ENCODE measurements around the gene PRKCE. TPM values are rescaled to one million over a fixed set of nuclear protein-coding genes. Genes with fewer than 3 reads are reported as not detected.
A peak's percentile ranks its signal among the peaks of the same experiment; 100 is the strongest.

PRKCE gene
- total and polyA plus RNA-seq, 2 experiments from 2014 or later: 0.94 to 1.2 TPM

- H3K79me2 ChIP-seq (replicated peaks; ENCODE audit: insufficient read depth): no peaks in the 10 kb centered on the region
- Mint-ChIP-seq H3K4me3 (no peak overlapping the region), H3K27ac (no peak overlapping the region), H3K36me3 (ENCODE audit: low read depth) (no peaks in the 10 kb centered on the region), H3K9me3 (no peaks in the 10 kb centered on the region), H3K4me1 (peaks cover 24% of the 10 kb centered on the region), H3K27me3 (ENCODE audit: insufficient read depth, low read depth, poor library complexity) (no peaks in the 10 kb centered on the region)
- no peaks in the 10 kb centered on the region for H4K20me1 ChIP-seq (replicated peaks; ENCODE audit: insufficient read depth)
- H3F3A ChIP-seq (replicated peaks; ENCODE audit: low read depth): peaks cover 3% of the 10 kb centered on the region; the same call in 1 of the 2 replicates
- no peaks in the 10 kb centered on the region for H3K27me3 ChIP-seq (ENCODE audit: insufficient read depth)
- peak; percentile 53 for DNase-seq (ENCODE audit: low spot score)
- peak overlapping the region; percentile 38; the same call in 1 of the 2 replicates for H2AFZ ChIP-seq
- H3K36me3 ChIP-seq (ENCODE audit: insufficient read depth): no peaks in the 10 kb centered on the region
- 0 out of 2 replicates have a peak overlapping the region, but pooled peaks have one; percentile 50 for H3K27ac ChIP-seq (ENCODE audit: low read depth)
- peak; percentile 84 for ATAC-seq
- H3K4me3 ChIP-seq: no peak overlapping the region
- H3K4me1 ChIP-seq (ENCODE audit: insufficient read depth): no peaks in the 10 kb centered on the region
- TF ChIP-seq ZNF331 (CRISPR knock-in tag; IDR thresholded peaks at IDR 0.05; ENCODE audit: low read depth) (no peak), NANOG (IDR thresholded peaks at IDR 0.05; ENCODE audit: borderline replicate concordance) (no peak)
- TF ChIP-seq, protein P1, sequence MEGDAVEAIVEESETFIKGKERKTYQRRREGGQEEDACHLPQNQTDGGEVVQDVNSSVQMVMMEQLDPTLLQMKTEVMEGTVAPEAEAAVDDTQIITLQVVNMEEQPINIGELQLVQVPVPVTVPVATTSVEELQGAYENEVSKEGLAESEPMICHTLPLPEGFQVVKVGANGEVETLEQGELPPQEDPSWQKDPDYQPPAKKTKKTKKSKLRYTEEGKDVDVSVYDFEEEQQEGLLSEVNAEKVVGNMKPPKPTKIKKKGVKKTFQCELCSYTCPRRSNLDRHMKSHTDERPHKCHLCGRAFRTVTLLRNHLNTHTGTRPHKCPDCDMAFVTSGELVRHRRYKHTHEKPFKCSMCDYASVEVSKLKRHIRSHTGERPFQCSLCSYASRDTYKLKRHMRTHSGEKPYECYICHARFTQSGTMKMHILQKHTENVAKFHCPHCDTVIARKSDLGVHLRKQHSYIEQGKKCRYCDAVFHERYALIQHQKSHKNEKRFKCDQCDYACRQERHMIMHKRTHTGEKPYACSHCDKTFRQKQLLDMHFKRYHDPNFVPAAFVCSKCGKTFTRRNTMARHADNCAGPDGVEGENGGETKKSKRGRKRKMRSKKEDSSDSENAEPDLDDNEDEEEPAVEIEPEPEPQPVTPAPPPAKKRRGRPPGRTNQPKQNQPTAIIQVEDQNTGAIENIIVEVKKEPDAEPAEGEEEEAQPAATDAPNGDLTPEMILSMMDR (conservative IDR thresholded peaks at IDR 0.05; ENCODE audit: low read depth in 2 of 2): peak; percentile 54 to 57
- no peak overlapping the region for H3K4me2 ChIP-seq
- H3K9me2 ChIP-seq (ENCODE audit: insufficient read depth): no peaks in the 10 kb centered on the region
Observed at GRCh38 chr2:45943219-45944044, 292.0 kb downstream of the PRKCE start.

DNA sequence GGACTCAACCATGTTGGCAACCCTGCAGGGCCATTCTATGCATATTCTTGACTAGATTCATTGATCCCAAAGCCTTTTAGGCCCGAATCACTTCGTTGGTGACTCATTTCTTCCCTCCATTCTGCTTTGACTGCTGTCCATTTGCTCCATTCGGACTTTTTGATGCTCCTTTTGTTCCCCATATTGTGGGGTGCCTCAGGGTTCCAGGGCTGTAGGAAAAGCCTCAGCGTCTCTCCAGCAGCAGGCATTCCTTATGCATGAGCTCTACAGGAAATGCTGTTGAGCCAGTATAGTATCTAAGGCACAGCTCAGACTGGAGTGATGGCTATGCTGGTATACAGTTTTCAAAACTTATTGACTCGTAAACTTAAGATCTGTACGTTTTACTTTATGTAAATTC is 292.6 kb downstream of the PRKCE start:
- H2AFZ ChIP-seq: no peak overlapping the region
- H3F3A ChIP-seq (replicated peaks; ENCODE audit: low read depth): peaks cover 3% of the 10 kb centered on the region; the same call in 1 of the 2 replicates
- no peaks in the 10 kb centered on the region for H3K27me3 Mint-ChIP-seq (ENCODE audit: insufficient read depth, low read depth, poor library complexity)
- H3K4me3 Mint-ChIP-seq: no peak overlapping the region
- no peaks in the 10 kb centered on the region for H3K9me2 ChIP-seq (ENCODE audit: insufficient read depth)
- H3K36me3 Mint-ChIP-seq (ENCODE audit: low read depth): no peaks in the 10 kb centered on the region
- ATAC-seq (peak; percentile 58), DNase-seq (ENCODE audit: low spot score) (no peak)
- no peaks in the 10 kb centered on the region for H3K4me1 ChIP-seq (ENCODE audit: insufficient read depth)
- H3K4me1 Mint-ChIP-seq: peaks cover 21% of the 10 kb centered on the region
- H4K20me1 ChIP-seq (replicated peaks; ENCODE audit: insufficient read depth): no peaks in the 10 kb centered on the region
- H3K4me2 ChIP-seq: no peak overlapping the region
- no peaks in the 10 kb centered on the region for H3K36me3 ChIP-seq (ENCODE audit: insufficient read depth)
- no peaks in the 10 kb centered on the region for H3K27me3 ChIP-seq (ENCODE audit: insufficient read depth)
- H3K4me3 ChIP-seq: no peak overlapping the region
- H3K79me2 ChIP-seq (replicated peaks; ENCODE audit: insufficient read depth): no peaks in the 10 kb centered on the region
- no peak overlapping the region for H3K27ac ChIP-seq (ENCODE audit: low read depth)
- H3K27ac Mint-ChIP-seq: no peak overlapping the region
- no peaks in the 10 kb centered on the region for H3K9me3 Mint-ChIP-seq
- TF ChIP-seq CREB1 (CRISPR knock-in tag; IDR thresholded peaks at IDR 0.05; ENCODE audit: low read depth): no peak
- no peak for TF ChIP-seq EZH2 (IDR thresholded peaks at IDR 0.05; ENCODE audit: low read depth, unreplicated experiment)
- TF ChIP-seq ZNF114 (CRISPR knock-in tag; IDR thresholded peaks at IDR 0.05): no peak
- no peak for TF ChIP-seq ZNF331 (CRISPR knock-in tag; IDR thresholded peaks at IDR 0.05; ENCODE audit: low read depth)
- TF ChIP-seq, protein P1 (conservative IDR thresholded peaks at IDR 0.05; ENCODE audit: low read depth in 2 of 2): no peak
- no peak for TF ChIP-seq POLR2AphosphoS5 (IDR thresholded peaks at IDR 0.05; ENCODE audit: low read depth)
- TF ChIP-seq REST (IDR thresholded peaks at IDR 0.05; ENCODE audit: unreplicated experiment): no peak
- no peak for TF ChIP-seq NANOG (IDR thresholded peaks at IDR 0.05; ENCODE audit: borderline replicate concordance)
- TF ChIP-seq EZH2phosphoT487 (IDR thresholded peaks at IDR 0.05; ENCODE audit: unreplicated experiment): no peak
- no peak for TF ChIP-seq STAT1 (IDR thresholded peaks at IDR 0.05; ENCODE audit: unreplicated experiment)
- TF ChIP-seq, protein P2, sequence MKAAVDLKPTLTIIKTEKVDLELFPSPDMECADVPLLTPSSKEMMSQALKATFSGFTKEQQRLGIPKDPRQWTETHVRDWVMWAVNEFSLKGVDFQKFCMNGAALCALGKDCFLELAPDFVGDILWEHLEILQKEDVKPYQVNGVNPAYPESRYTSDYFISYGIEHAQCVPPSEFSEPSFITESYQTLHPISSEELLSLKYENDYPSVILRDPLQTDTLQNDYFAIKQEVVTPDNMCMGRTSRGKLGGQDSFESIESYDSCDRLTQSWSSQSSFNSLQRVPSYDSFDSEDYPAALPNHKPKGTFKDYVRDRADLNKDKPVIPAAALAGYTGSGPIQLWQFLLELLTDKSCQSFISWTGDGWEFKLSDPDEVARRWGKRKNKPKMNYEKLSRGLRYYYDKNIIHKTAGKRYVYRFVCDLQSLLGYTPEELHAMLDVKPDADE (IDR thresholded peaks at IDR 0.05): no peak
